Urinary bladder (tissue), 4 donors: ENCODE measurements around the gene PPP1R13B. TPM values are rescaled to one million over a fixed set of nuclear protein-coding genes. Genes with fewer than 3 reads are reported as not detected.

ENCODE experiments used
- DNase-seq: peaks from one replicate; pipeline ENCODE4 v3.0.0-alpha.2; 2015; ENCODE audit errors: extremely low spot score
- H3K27ac ChIP-seq: one replicate; pipeline ENCODE4 v1.5.1; 2013; ENCODE audit warnings: low read depth, mild to moderate bottlenecking, moderate library complexity
- H3K36me3 ChIP-seq: one replicate; pipeline ENCODE4 v1.6.1; 2013; ENCODE audit warnings: mild to moderate bottlenecking, moderate library complexity; ENCODE audit not compliant: insufficient read depth
- H3K4me1 ChIP-seq: one replicate; pipeline ENCODE4 v1.6.1; 2013; ENCODE audit warnings: mild to moderate bottlenecking, moderate library complexity; ENCODE audit not compliant: insufficient read depth
- H3K4me3 ChIP-seq: one replicate; pipeline ENCODE4 v1.5.1; 2013; ENCODE audit warnings: low read depth, low read length
- WGBS: extraction: QIAGEN DNeasy Blood & Tissue Kit; methylation state at CpG from one replicate; pipeline ENCODE4 v1.1.7; 2013; 5-methylcytosine and 5-hydroxymethylcytosine counted together
- polyA plus RNA-seq: library from polyadenylated mRNA; stranded (reverse); fragments of 200-250 nt; gene quantifications from one replicate; pipeline ENCODE4 v1.2.3, GENCODE V29; 2013
- total RNA-seq: library from RNA; depleted of rRNA; stranded (reverse); fragments of >200 nt; gene quantifications from one replicate; pipeline ENCODE4 v1.2.3, GENCODE V29; 2014
- donor health status: healthy with polysubstance abuse.
- donor health status: healthy.

PPP1R13B gene
- total and polyA plus RNA-seq, 2 donors = 15.8 to 17.8 TPM

DNA sequence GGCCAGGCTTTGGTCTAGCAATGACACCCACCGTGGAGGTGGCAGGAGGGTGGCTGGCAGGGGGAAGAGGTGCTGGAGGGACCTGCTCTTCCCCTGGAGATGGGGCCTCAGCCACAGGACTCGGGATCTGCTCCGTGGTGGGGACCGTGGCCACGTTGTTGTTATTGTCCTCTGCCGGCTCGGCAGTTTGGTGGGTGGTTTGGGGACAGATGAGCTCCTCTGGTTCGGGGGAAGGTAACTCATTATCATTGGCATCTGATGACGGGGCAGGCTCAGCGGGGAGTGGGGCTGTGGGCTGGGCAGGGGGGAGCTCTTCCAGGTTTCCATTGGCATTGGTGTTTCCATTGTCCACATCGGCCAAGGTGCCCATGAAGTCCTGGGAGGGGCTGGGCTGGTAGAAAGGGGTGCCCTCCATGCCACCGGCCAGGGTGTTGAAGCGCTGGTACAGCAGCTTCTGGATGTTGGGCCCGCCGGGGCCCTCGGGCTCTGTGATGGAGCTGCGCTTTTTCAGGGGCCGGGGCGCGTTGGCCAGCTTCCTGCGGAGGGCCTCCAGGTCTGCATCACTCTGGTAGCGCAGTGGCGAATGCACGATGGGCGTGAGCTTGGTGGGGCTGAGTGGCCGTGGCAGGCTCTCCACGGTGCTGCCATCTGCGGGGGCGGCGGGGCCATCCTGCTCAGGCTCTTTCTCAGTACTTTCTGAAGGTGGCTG lies 107.4 kb downstream of the PPP1R13B start:
- no peak overlapping the region for H3K27ac ChIP-seq
- DNase-seq = no peak
- no peak overlapping the region for H3K4me3 ChIP-seq
- H3K4me1 ChIP-seq = no peaks in the 10 kb centered on the region
- 96% methylated on average over 30 of the region's 30 CpGs for WGBS
- H3K36me3 ChIP-seq = no peaks in the 10 kb centered on the region

DNA sequence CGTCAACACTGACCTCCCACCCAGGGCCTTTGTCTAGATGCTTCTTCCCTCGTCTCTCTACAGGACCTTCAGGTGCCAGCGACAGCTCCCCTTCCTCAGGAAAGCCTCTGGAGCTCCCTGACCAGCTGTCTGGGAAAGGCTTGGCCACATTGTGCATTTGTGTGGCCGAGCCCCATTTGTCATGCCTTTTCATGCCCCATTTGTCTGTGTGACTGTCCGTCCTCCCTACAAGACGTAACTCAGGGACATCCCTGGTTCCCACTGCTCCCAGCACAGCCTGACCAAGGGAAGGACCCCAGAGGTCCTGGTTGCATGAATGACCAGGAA lies 107.9 kb downstream of the PPP1R13B start:
- H3K4me1 ChIP-seq = no peaks in the 10 kb centered on the region
- H3K4me3 ChIP-seq = no peak overlapping the region

DNA sequence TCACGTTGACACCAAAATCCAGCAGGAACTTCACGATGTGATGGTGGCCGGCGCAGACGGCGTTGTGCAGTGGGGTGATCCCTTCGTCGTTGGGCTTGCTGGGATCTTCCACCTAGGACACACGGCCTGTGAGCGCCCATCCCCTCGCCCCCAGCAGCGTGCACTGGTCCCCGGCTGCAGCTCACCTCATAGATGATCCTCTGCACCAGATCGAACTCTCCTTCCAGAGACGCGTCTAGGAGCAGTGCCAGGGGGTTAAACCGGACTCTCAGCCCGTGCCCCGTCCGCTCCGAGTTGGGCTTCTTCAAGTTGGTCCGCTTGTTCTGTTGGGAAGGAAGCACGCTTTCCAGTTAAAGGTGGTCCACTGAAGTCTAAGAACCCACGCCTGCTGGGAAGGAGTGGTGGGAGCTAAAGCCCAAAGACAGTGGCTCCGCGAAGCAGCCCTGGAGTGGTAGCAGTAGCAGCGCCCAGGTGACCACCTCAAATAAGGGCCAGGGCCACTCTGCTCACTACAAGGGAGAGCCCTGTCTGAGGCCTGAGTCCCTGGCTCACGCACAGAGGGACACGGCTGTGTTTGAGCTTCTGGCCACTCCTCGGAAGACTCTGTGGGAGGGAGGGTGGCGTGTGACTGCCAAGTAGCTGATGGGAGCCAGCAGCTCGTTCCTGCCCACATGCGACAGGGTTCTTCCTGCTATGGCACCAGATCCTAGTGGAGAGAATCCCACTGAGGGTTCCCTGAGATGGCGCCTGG lies 108.5 kb downstream of the PPP1R13B start:
- 90% methylated on average over 34 of the region's 34 CpGs for WGBS
- no peaks in the 10 kb centered on the region for H3K36me3 ChIP-seq
- DNase-seq = no peak
- no peak overlapping the region for H3K27ac ChIP-seq
- H3K4me1 ChIP-seq = no peaks in the 10 kb centered on the region
- H3K4me3 ChIP-seq = no peak overlapping the region

More for the DNA sequence above, 107.9 kb downstream of the PPP1R13B start:
- 95% methylated on average over 6 of the region's 6 CpGs for WGBS
- DNase-seq = no peak
- H3K27ac ChIP-seq = no peak overlapping the region
- H3K36me3 ChIP-seq = no peaks in the 10 kb centered on the region

DNA sequence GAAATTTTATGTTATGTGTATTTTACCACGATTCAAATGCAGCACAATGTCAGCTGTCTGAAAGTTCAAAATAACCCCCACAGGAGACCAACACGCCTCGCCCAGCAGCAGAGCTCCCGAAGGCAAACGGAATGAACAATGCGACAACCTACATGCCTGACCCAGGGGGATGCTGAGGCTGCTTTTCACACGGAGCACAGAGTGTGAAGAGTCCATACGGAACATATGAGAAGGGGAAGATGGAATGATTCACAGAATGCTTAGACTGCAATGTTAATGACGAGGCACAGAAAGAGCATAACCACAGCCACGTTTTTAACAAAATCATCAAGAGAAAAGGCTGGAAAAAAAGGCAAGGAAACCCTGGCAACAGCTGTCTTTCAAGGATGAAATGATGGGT lies 109.2 kb downstream of the PPP1R13B start:
- no peak for DNase-seq
- no peaks in the 10 kb centered on the region for H3K36me3 ChIP-seq
- no peak overlapping the region for H3K4me3 ChIP-seq
- no peak overlapping the region for H3K27ac ChIP-seq
- no peaks in the 10 kb centered on the region for H3K4me1 ChIP-seq
- WGBS = 83% methylated on average over 10 of the region's 10 CpGs

DNA sequence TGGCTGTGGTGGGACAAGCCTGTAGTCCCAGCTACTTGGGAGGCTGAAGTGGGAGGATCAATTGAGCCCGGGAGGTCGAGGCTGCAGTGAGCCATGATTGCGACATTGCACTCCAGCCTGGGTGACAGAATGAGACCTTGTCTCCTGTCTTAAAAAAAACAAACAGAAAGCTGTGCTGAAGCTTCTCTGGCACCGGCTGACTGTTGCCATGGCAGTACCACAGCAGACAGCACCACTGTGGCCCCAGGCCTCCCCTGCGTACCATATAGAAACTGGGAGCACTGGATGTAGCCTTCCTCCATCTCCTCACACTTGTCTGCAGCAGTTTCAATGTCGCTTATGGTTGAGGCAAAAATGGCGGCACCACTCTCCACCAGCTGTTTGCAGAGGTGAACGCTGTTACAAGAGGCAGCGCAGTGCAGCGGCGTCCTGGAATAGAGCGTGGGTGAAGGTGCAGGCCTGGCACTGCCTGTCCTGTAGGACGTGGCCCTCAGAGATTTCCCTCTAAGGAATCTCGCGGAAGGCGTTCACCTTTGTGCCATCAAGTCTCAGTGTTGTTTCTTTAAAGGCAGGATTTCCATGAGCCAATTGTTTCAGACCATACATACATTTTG lies 109.8 kb downstream of the PPP1R13B start:
- Histone ChIP-seq H3K4me1 (no peaks in the 10 kb centered on the region), H3K4me3 (no peak overlapping the region), H3K27ac (no peak overlapping the region), H3K36me3 (no peaks in the 10 kb centered on the region)
- no peak for DNase-seq
- 94% methylated on average over 16 of the region's 16 CpGs for WGBS

DNA sequence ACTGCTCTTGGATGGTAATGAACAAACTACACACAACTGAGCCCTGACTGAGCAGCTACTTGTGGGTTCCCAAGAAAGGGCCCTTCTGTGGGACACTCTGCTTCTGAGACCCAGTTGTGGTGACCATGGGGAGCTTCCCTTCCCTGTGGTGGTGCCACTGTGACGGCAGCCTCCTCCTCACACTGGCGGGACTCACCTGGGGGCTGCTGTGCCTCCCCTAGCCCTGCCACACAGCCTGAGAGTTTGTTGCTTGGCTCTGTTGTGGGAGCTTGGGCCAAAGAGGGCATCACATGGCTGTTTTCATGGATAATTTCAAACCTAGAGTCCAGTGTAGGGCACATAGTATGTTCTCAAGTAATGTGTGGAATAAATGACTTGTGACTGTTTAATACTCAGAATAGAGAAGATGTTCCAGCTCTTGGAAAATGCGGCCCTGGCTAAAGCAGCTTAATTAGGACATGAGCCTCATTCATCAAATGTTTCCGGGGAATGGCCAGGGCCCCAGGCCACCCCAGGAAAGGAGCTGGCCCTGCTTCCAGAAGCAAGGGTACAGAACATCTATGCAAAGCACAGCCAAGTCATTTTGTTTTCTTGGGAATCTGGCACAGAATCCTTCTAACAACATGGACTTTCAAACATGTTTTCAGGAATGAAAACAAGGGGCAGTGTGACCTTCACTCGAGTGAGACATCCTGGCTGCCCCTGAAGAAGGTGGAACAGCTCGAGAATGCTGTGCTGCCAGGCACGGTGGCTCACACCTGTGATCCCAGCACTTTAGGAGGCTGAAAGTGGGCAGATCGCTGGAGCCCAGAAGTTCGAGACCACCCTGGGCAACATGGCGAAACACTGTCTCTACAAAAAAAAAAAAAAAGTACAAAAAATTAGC lies 110.6 kb downstream of the PPP1R13B start:
- 81% methylated on average over 10 of the region's 10 CpGs for WGBS
- H3K27ac ChIP-seq = peak overlapping the region; percentile 77
- no peak for DNase-seq
- no peaks in the 10 kb centered on the region for H3K36me3 ChIP-seq
- no peaks in the 10 kb centered on the region for H3K4me1 ChIP-seq
- no peak overlapping the region for H3K4me3 ChIP-seq

DNA sequence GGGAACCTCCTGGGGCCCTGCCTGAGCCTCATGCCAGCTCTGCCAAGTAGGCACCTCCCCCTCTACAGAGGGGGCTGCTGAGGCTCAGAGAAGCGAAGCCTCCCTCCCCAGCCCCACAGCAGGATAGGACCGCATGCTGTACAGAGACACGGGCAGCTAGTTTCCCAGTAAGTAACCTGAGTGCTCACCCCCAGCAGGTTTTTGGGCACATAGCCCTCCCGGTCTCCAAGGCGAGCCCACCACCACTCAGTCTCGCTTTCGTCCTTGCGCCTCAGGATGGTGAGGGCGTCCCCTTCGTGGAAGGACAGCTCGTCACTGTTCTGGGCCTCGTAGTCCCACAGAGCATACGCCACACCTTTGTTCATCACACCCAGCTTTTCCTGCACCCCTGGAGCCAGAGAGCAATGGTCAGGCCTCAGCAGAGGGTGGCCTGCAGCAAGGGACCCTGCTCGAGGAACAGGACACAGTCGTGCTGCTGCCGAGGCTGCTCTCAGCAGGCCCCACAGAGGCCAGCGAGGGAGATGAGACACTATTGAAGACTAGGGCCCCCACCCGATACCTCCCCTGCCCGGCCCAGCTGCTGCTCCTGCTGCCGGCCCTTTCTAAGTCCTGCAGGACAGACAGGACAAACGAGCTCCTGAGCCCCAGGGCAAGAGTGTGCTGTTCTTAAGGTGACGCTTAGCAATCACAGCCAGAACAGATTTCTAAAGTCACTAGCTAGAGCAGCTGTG lies 111.4 kb downstream of the PPP1R13B start:
- Histone ChIP-seq H3K4me3 (no peak overlapping the region), H3K4me1 (no peaks in the 10 kb centered on the region), H3K36me3 (no peaks in the 10 kb centered on the region), H3K27ac (peak overlapping the region; percentile 77)
- 80% methylated on average over 22 of the region's 22 CpGs for WGBS
- no peak for DNase-seq

DNA sequence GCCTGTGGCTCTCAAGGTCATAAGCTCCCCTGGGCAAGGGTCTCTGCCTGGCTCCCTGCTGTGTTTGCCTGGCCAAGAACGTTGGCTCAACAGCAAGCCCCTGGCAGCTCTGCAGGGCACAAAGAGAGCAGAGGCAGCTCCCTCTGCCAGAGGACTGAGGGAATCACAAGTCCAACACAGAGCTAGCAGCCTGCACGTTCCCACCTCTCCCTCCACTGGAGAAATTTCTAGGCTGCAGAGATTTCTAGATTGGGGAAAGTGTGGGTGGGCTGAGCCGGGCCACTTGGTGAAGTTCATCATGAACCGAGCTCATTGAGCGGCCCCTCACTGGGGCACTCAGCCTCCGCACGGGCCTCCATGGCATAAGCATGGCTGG lies 111.9 kb downstream of the PPP1R13B start:
- no peak for DNase-seq
- Histone ChIP-seq H3K4me1 (no peaks in the 10 kb centered on the region), H3K36me3 (no peaks in the 10 kb centered on the region), H3K27ac (peak overlapping the region; percentile 77), H3K4me3 (no peak overlapping the region)
- 60% methylated on average over 7 of the region's 7 CpGs for WGBS

DNA sequence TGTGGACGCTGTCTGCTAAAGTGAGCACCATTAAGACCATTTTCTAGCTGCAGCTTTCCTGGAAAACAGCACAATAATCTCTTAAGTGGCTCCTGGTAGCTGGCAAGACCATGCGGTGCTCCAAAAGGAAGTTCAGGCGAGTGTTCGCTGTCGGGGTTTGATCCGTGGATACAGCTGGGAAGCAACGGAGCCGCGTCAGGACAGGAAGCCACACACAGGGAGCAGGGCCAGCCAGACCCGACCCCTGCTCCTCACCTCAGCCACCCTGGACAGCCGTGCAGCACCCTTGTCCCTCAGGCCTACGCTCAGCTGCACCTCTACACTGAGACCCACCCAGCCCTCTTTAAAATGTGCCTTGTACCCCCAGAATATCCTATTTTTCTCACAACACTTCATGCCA lies 112.4 kb downstream of the PPP1R13B start:
- H3K36me3 ChIP-seq = no peaks in the 10 kb centered on the region

DNA sequence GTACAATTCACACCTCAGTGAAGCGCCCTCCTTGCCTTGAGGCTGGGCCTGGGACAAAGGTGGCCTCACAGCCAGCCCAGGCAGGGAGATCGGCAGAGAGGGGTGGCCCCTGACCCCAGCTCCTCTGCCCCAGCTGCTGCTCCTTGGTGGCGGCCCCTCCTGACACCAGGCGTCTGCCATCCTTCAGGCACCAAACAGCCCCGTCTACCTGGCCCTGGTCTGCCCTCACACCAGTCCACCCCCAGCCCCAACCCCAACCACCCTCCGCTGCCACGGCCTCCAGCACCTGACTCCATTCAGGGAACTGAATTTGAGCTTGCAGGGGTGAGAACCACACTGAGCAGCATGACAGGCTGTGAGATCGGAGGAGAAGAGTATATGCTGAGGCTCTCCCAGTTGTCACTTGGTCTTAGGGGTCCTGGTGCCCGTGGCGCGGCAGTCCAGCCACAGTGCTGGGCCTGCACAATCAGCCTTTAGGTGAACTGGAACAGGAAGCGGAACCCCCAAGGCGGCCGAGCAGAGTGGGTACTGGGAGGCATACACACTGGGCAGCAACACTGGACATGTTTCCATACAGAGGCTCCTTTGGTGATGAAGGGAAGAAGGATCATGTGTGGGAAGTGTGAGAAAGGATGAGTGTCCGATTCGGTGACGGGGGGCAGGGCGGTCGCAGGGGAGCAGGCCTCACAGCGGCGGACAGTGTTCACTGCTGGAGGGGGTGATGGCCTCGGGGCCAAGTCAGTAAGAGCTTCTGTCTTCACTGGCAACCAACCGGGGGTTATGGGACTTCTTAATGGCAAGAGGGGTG lies 113.1 kb downstream of the PPP1R13B start:
- peaks cover 2% of the 10 kb centered on the region for H3K36me3 ChIP-seq
- DNase-seq = no peak
- WGBS = 89% methylated on average over 23 of the region's 23 CpGs
- peak overlapping the region; percentile 38 for H3K27ac ChIP-seq
- H3K4me3 ChIP-seq = no peak overlapping the region
- H3K4me1 ChIP-seq = no peaks in the 10 kb centered on the region

More for the DNA sequence above, 112.4 kb downstream of the PPP1R13B start:
- no peak for DNase-seq
- H3K4me3 ChIP-seq = no peak overlapping the region
- WGBS = 60% methylated on average over 12 of the region's 12 CpGs
- peak overlapping the region; percentile 38 for H3K27ac ChIP-seq
- H3K4me1 ChIP-seq = no peaks in the 10 kb centered on the region

DNA sequence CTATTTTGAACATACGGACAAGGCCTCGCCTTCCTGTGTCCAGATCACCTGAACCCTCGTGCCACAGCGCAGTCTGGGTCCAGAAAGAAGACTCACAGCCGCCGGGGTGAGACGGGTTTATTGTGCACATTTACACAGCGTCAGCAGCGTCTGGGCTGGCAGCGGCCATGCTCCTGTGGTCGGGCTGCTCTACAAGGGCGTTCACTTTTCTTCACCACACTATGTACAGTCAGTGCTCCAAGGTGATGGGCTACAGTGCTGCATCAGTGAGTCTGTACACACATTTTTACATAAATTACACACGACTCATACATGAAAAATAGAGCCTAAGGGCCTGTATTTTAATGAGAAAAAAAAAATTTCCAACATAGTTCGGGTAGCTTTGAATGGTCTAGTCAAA lies 113.7 kb downstream of the PPP1R13B start:
- DNase-seq = no peak
- H3K4me3 ChIP-seq = no peak overlapping the region
- H3K36me3 ChIP-seq = peaks cover 2% of the 10 kb centered on the region
- 83% methylated on average over 14 of the region's 14 CpGs for WGBS
- H3K4me1 ChIP-seq = no peaks in the 10 kb centered on the region
- no peak overlapping the region for H3K27ac ChIP-seq

DNA sequence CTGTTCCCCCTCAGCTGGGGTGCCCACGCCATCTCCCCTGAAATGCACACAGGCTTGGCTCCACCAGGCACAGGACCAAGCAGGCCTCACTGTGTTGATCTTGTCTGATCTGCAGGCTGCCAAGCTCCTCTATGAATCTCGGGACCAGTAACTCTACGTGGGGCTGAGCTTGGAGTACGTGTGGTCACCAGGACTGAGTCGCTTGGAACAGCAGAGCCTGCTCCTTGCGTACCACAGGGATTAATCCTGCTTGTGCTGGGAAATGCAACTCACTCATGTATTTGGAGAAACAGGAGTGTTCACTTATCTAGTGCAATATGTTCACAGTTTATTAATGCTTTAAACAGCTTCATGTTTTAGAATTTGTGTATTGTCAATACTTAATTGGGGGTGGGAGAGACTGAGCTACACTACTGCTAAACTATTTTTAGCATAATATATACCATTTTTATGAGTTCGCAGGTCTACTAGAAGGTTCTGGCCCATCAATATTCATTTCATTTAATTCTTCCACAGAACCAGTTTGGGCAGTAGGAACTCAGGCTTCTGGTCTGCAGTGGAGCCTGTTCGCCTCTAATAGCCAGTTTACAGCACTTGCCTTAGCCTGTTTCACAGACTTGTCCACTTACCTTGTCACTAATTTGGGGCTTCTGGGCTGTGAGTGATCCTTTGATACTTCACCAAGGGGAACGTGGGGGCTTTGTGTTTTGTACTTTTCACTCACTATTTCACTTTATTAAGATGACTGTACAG lies 114.3 kb downstream of the PPP1R13B start:
- 70% methylated on average over 9 of the region's 9 CpGs for WGBS
- H3K36me3 ChIP-seq = peaks cover 2% of the 10 kb centered on the region
- no peak for DNase-seq
- no peak overlapping the region for H3K4me3 ChIP-seq
- no peak overlapping the region for H3K27ac ChIP-seq
- H3K4me1 ChIP-seq = no peaks in the 10 kb centered on the region
